ENCODE measurements around the gene LRPAP1. TPM values are rescaled to one million over a fixed set of nuclear protein-coding genes. Genes with fewer than 3 reads are reported as not detected.

The LRPAP1 gene
- total and polyA plus RNA-seq, 2 donors (not counting 3 experiments of a cell fraction or from before 2014, with no cell fraction given), result 90.1 to 170 TPM

DNA sequence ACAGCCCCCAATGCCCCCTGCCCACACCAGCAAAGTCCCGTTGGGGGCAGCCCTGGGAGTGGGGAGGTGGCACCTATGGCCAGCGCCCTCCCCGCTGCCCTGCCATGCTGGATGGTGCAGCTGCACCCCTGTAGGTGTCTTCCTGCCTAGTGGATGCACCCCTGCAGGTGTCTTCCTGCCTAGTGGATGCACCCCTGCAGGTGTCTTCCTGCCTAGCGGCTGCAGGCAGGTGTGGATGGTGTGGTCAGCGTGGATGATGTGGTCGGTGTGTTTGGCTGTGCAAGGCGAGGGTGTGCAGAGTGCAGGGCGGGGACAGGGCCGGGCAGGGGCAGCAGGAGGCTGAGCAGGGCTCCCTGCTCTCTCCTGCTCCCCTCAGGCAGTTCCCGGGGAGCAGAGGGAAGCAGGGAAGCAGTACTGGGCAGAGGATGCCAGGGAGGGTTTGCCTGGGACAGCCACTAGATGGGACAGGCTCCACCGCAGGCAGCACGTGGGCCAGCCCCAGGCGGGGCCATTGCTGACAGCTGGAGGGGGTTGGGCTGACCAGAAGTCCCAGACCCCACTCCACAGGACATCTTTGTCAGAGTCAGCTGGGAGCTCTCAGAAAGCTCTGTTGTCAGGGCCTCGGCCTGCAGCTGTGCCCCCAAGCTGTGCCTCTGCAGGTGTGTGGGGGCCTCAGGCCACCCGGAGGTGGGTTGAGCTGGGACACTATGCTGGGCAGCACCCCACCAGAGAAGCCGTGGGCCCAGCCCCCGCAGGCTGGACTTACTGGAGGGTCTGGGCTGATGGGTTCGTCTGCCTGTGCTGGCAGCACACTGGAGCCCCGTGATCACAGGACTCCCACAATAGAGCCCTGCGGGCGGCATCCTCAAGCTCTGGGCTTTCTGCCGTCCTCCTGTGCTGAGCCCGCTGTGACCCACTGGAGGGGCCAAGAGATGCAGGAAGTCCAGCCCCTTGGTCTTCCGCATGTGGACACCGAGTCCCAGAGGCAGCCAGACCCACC lies 45.4 kb downstream of the LRPAP1 start:
- intact Hi-C loops (cut with micrococcal nuclease) (loop anchor here (10.0 kb wide), 1 partner anchor 458 kb away; no protein-coding TSS in a partner anchor), dilution Hi-C loops (cut with MboI; ENCODE audit: extremely low pct_ligation_motif_present, low sequenced_read_pairs) (no loop called here)
- peak; percentile 7 for TF ChIP-seq EZH2 (IDR thresholded peaks at IDR 0.05; ENCODE audit: borderline replicate concordance, low read depth, low read length, severe bottlenecking)
- no peak for TF ChIP-seq GATA2 (IDR thresholded peaks at IDR 0.05; ENCODE audit: insufficient read depth, insufficient read length, low read depth, low read length)
- no peak for DNase-seq (ENCODE audit: low read depth, low spot score)
- no peak overlapping the region for H2AFZ ChIP-seq (ENCODE audit: low read depth, low read length)
- no peaks in the 10 kb centered on the region for H3K36me3 ChIP-seq (ENCODE audit: control insufficient read depth in 2 of 2, extremely low read depth in 1 of 2, insufficient read depth in 2 of 2, low read length in 2 of 2)
- no peaks in the 10 kb centered on the region for H3K79me2 ChIP-seq (ENCODE audit: control insufficient read depth, insufficient read depth, low read length)
- BruUV-seq (replicated peaks), result no TSS peak
- H3K9ac ChIP-seq (replicated peaks; ENCODE audit: extremely low read depth, insufficient read depth, low read length), result no peak overlapping the region
- no peaks in the 10 kb centered on the region for H3K9me3 ChIP-seq (replicated peaks; ENCODE audit: control insufficient read depth, insufficient read depth, low read length)
- H3K4me2 ChIP-seq (ENCODE audit: insufficient read depth, low read length), result no peak overlapping the region
- H3K4me3 ChIP-seq (replicated peaks in 1 of 3; ENCODE audit: insufficient read depth in 1 of 3, low read depth in 1 of 3, low read length in 3 of 3), result no peak overlapping the region
- H3K27ac ChIP-seq (ENCODE audit: insufficient read depth, low read depth, low read length), result no peak overlapping the region
- no peaks in the 10 kb centered on the region for H4K20me1 ChIP-seq (replicated peaks; ENCODE audit: control insufficient read depth, extremely low read depth, insufficient read depth, low read length)
- no peaks in the 10 kb centered on the region for H3K4me1 ChIP-seq (ENCODE audit: control insufficient read depth, extremely low read depth, insufficient read depth, low read length)
- CTCF ChIA-PET, result no interaction called here
- POLR2A ChIA-PET, result no interaction called here
- no peaks in the 10 kb centered on the region for H3K9me1 ChIP-seq (replicated peaks; ENCODE audit: control insufficient read depth, extremely low read depth, insufficient read depth, low read length)
- H3K27me3 ChIP-seq (ENCODE audit: control insufficient read depth in 2 of 2, insufficient read depth in 2 of 2, low read length in 2 of 2), result peaks cover 2 to 21% of the 10 kb centered on the region in 2 experiments
- FAIRE-seq, result no peak

- peaks cover 2 to 16% of the 10 kb centered on the region in 2 experiments for H3K27me3 ChIP-seq (ENCODE audit: control insufficient read depth in 2 of 2, insufficient read depth in 2 of 2, low read length in 2 of 2)
- no peaks in the 10 kb centered on the region for H4K20me1 ChIP-seq (replicated peaks; ENCODE audit: control insufficient read depth, extremely low read depth, insufficient read depth, low read length)
- H3K36me3 ChIP-seq (ENCODE audit: control insufficient read depth in 2 of 2, extremely low read depth in 1 of 2, insufficient read depth in 2 of 2, low read length in 2 of 2), result no peaks in the 10 kb centered on the region
- H3K9me3 ChIP-seq (replicated peaks; ENCODE audit: control insufficient read depth, insufficient read depth, low read length), result no peaks in the 10 kb centered on the region
- no peaks in the 10 kb centered on the region for H3K9me1 ChIP-seq (replicated peaks; ENCODE audit: control insufficient read depth, extremely low read depth, insufficient read depth, low read length)
- H2AFZ ChIP-seq (ENCODE audit: low read depth, low read length), result no peak overlapping the region
- FAIRE-seq (no peak), DNase-seq (ENCODE audit: low read depth, low spot score) (no peak)
- H3K27ac ChIP-seq (ENCODE audit: insufficient read depth, low read depth, low read length), result no peak overlapping the region
- ChIA-PET POLR2A (no interaction called here), CTCF (no interaction called here)
- no peaks in the 10 kb centered on the region for H3K4me1 ChIP-seq (ENCODE audit: control insufficient read depth, extremely low read depth, insufficient read depth, low read length)
- TF ChIP-seq EZH2 (IDR thresholded peaks at IDR 0.05; ENCODE audit: borderline replicate concordance, low read depth, low read length, severe bottlenecking) (no peak), POLR2A (IDR thresholded peaks at IDR 0.05; ENCODE audit: low read depth, low read length) (no peak), FOS (IDR thresholded peaks at IDR 0.05; ENCODE audit: borderline replicate concordance, insufficient read depth, low read length) (no peak), MAX (IDR thresholded peaks at IDR 0.05; ENCODE audit: insufficient read depth, insufficient read length) (no peak), MYC (IDR thresholded peaks at IDR 0.05; ENCODE audit: low read depth, low read length) (no peak), JUN (IDR thresholded peaks at IDR 0.05; ENCODE audit: borderline replicate concordance, insufficient read depth, insufficient read length, low read depth) (no peak), POLR2AphosphoS5 (IDR thresholded peaks at IDR 0.05; ENCODE audit: insufficient read depth, low read depth, low read length) (no peak), GATA2 (IDR thresholded peaks at IDR 0.05; ENCODE audit: insufficient read depth, insufficient read length, low read depth, low read length) (no peak)
- TF ChIP-seq, protein P1, sequence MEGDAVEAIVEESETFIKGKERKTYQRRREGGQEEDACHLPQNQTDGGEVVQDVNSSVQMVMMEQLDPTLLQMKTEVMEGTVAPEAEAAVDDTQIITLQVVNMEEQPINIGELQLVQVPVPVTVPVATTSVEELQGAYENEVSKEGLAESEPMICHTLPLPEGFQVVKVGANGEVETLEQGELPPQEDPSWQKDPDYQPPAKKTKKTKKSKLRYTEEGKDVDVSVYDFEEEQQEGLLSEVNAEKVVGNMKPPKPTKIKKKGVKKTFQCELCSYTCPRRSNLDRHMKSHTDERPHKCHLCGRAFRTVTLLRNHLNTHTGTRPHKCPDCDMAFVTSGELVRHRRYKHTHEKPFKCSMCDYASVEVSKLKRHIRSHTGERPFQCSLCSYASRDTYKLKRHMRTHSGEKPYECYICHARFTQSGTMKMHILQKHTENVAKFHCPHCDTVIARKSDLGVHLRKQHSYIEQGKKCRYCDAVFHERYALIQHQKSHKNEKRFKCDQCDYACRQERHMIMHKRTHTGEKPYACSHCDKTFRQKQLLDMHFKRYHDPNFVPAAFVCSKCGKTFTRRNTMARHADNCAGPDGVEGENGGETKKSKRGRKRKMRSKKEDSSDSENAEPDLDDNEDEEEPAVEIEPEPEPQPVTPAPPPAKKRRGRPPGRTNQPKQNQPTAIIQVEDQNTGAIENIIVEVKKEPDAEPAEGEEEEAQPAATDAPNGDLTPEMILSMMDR (IDR thresholded peaks at IDR 0.05; ENCODE audit: extremely low read depth in 1 of 2, insufficient read depth in 1 of 2, low read depth in 1 of 2, low read length in 2 of 2), result no peak
- BruUV-seq (replicated peaks), result no TSS peak
- H3K79me2 ChIP-seq (ENCODE audit: control insufficient read depth, insufficient read depth, low read length), result no peaks in the 10 kb centered on the region
- dilution Hi-C loops (cut with MboI; ENCODE audit: extremely low pct_ligation_motif_present, low sequenced_read_pairs) (no loop called here), intact Hi-C loops (cut with micrococcal nuclease) (loop anchor here (10.0 kb wide), 1 partner anchor 459 kb away; no protein-coding TSS in a partner anchor)
- H3K4me2 ChIP-seq (ENCODE audit: insufficient read depth, low read length), result no peak overlapping the region
- no peak overlapping the region for H3K4me3 ChIP-seq (replicated peaks in 1 of 3; ENCODE audit: insufficient read depth in 1 of 3, low read depth in 1 of 3, low read length in 3 of 3)
- H3K9ac ChIP-seq (replicated peaks; ENCODE audit: extremely low read depth, insufficient read depth, low read length), result no peak overlapping the region
Observed at GRCh38 chr4:3485886-3486540, 46.2 kb downstream of the LRPAP1 start.
